HepG2 (cell line): Measurements from ENCODE around the gene EVA1A. TPM values are rescaled to one million over a fixed set of nuclear protein-coding genes. Genes with fewer than 3 reads are reported as not detected.

Source experiments
- ATF1 ChIP-seq: IDR thresholded peaks from 2 replicates; pipeline ENCODE4 v1.6.1; 2016; ENCODE audit warnings: mild to moderate bottlenecking, control low read depth
- CBX2 ChIP-seq, 2 experiments: fragments of 200-600 bp in 1 of 2; sonication (generic); formaldehyde crosslinking in 1 of 2; IDR thresholded peaks; 2 replicates each; pipeline versions ENCODE4 v1.7.0 to v1.8.1; 2018 to 2022; ENCODE audit warnings: low read depth in 2 of 2, low read length in 1 of 2, mild to moderate bottlenecking in 1 of 2, missing genetic modification reagents in 1 of 2
- CSRNP1 ChIP-seq: sonication (generic); formaldehyde crosslinking; IDR thresholded peaks from 2 replicates; pipeline ENCODE4 v1.8.1; 2023; ENCODE audit warnings: mild to moderate bottlenecking, missing genetic modification reagents
- E2F2 ChIP-seq: sonication (generic); formaldehyde crosslinking; IDR thresholded peaks from 2 replicates; pipeline ENCODE4 v1.4.0; 2020; ENCODE audit warnings: missing genetic modification reagents, borderline replicate concordance
- HIVEP1 ChIP-seq: sonication (generic); formaldehyde crosslinking; IDR thresholded peaks from 2 replicates; pipeline ENCODE4 v1.4.0; 2020; ENCODE audit warnings: mild to moderate bottlenecking, missing genetic modification reagents
- HNF4G ChIP-seq, 2 experiments: sonication (generic) in 1 of 2; formaldehyde crosslinking in 1 of 2; IDR thresholded peaks; 2 replicates each; pipeline versions ENCODE4 v1.4.0 to v1.6.1; 2011 to 2020; ENCODE audit warnings: borderline replicate concordance in 2 of 2, low read depth in 2 of 2, mild to moderate bottlenecking in 2 of 2, low read length in 1 of 2, missing genetic modification reagents in 1 of 2, moderate library complexity in 1 of 2
- KAT2B ChIP-seq: fragments of 150-350 bp; IDR thresholded peaks from 2 replicates; pipeline ENCODE4 v1.6.1; 2014; ENCODE audit warnings: low read depth, low read length, borderline replicate concordance
- KLF6 ChIP-seq: IDR thresholded peaks from 2 replicates; pipeline ENCODE4 v1.8.0; 2016; ENCODE audit warnings: missing biosample characterization, missing genetic modification reagents
- MED13 ChIP-seq: sonication (generic); formaldehyde crosslinking; IDR thresholded peaks from 2 replicates; pipeline ENCODE4 v1.5.0; 2020; ENCODE audit warnings: missing genetic modification reagents
- NFE2L2 ChIP-seq: fragments of 150-350 bp; IDR thresholded peaks from 2 replicates; pipeline ENCODE4 v1.6.1; 2014; ENCODE audit warnings: low read length
- RARG ChIP-seq: sonication (generic); formaldehyde crosslinking; IDR thresholded peaks from 2 replicates; pipeline ENCODE4 v1.4.0; 2020; ENCODE audit warnings: low read depth, mild to moderate bottlenecking, missing genetic modification reagents
- ZBTB4 ChIP-seq: sonication (generic); formaldehyde crosslinking; IDR thresholded peaks from 2 replicates; pipeline ENCODE4 v1.4.0; 2020; ENCODE audit warnings: missing genetic modification reagents, mild to moderate bottlenecking, borderline replicate concordance
- ZFX ChIP-seq: sonication (generic); formaldehyde crosslinking; IDR thresholded peaks from 2 replicates; pipeline ENCODE4 v1.4.0; 2020; ENCODE audit warnings: mild to moderate bottlenecking, low read depth, missing genetic modification reagents, moderate library complexity
- ZNF350 ChIP-seq: sonication (generic); formaldehyde crosslinking; IDR thresholded peaks from 2 replicates; pipeline ENCODE4 v1.4.0; 2020; ENCODE audit warnings: mild to moderate bottlenecking, low read depth, missing genetic modification reagents, borderline replicate concordance
- ZNF414 ChIP-seq: sonication (generic); formaldehyde crosslinking; IDR thresholded peaks from 2 replicates; pipeline ENCODE4 v1.5.0; 2020; ENCODE audit warnings: missing genetic modification reagents
- ZNF468 ChIP-seq: sonication (generic); formaldehyde crosslinking; IDR thresholded peaks from 2 replicates; pipeline ENCODE4 v1.8.0; 2022; ENCODE audit warnings: mild to moderate bottlenecking, moderate library complexity, missing genetic modification reagents
- ZNF609 ChIP-seq: sonication (generic); formaldehyde crosslinking; IDR thresholded peaks from 2 replicates; pipeline ENCODE4 v1.4.0; 2020; ENCODE audit warnings: mild to moderate bottlenecking, missing genetic modification reagents, borderline replicate concordance
- polyA plus RNA-seq, 8 experiments: library from polyadenylated mRNA; depleted of rRNA in 3 of 8; stranded (reverse) in 7 of 8; unstranded in 1 of 8; fragments of >200 nt; fragmentation: Illumina TruSeq in 4 of 8; extraction: Trizol in 4 of 8; gene quantifications; 2 replicates each; pipeline versions ENCODE4 v1.2.1 to v1.2.3, GENCODE V29; 2011 to 2016; ENCODE audit warnings: low read depth in 4 of 8, missing spikeins in 1 of 8, mixed read lengths in 1 of 8; ENCODE audit not compliant: insufficient read depth in 1 of 8
- total RNA-seq, 5 experiments: library from RNA; depleted of rRNA; stranded (reverse); fragments of >200 nt; fragmentation: Illumina TruSeq; extraction: Trizol; gene quantifications; 2 replicates each; pipeline ENCODE4 v1.2.3, GENCODE V29; 2016; ENCODE audit warnings: low read depth in 1 of 5

The EVA1A gene
- total and polyA plus RNA-seq, 2 of the 13 experiments (the other 11 are each of a cell fraction or from before 2014, with no cell fraction given), result 57.5 to 57.8 TPM

- TF ChIP-seq E2F2 (CRISPR knock-in tag), result no peak
- TF ChIP-seq KLF6, result no peak
- 0 out of 2 replicates have a peak, but pooled peaks have one; percentile 29 for TF ChIP-seq ZFX (CRISPR knock-in tag)
- TF ChIP-seq ZNF414 (CRISPR knock-in tag), result no peak
- no peak for TF ChIP-seq KAT2B
- no peak for TF ChIP-seq MED13
- TF ChIP-seq RARG (CRISPR knock-in tag), result no peak
- TF ChIP-seq HNF4G (IDR thresholded peaks at IDR 0.05; ENCODE audit: borderline replicate concordance, low read depth, low read length), result no peak
- TF ChIP-seq HNF4G (CRISPR knock-in tag; IDR thresholded peaks at IDR 0.05; ENCODE audit: borderline replicate concordance, low read depth), result no peak
- no peak for TF ChIP-seq ZNF609 (CRISPR knock-in tag)
- TF ChIP-seq CBX2 (IDR thresholded peaks at IDR 0.05; ENCODE audit: low read depth, low read length), result no peak
- TF ChIP-seq CBX2 (CRISPR knock-in tag; IDR thresholded peaks at IDR 0.05; ENCODE audit: low read depth), result no peak
- TF ChIP-seq ATF1, result no peak
- 0 out of 2 replicates have a peak, but pooled peaks have one; percentile 44 for TF ChIP-seq ZNF468 (CRISPR knock-in tag)
- TF ChIP-seq ZBTB4 (CRISPR knock-in tag), result 0 out of 2 replicates have a peak, but pooled peaks have one; percentile 32
- no peak for TF ChIP-seq HIVEP1 (CRISPR knock-in tag)
- TF ChIP-seq CSRNP1, result no peak
- no peak for TF ChIP-seq NFE2L2
- 0 out of 2 replicates have a peak, but pooled peaks have one; percentile 5 for TF ChIP-seq ZNF350
Measured at GRCh38 chr2:75555701-75556100, 5.0 kb downstream of the EVA1A start (continued).
